ENCODE measurements around the gene KCTD18.

Gene KCTD18

GRCh38 chr2:200467806-200468681 is 41.8 kb downstream of the KCTD18 start:
- H3K9ac ChIP-seq (ENCODE audit: low read length) = no peak overlapping the region
- H3K4me1 ChIP-seq (ENCODE audit: control insufficient read depth, insufficient read depth, low read length) = no peaks in the 10 kb centered on the region
- H3K9me3 ChIP-seq (ENCODE audit: control insufficient read depth, low read length) = no peaks in the 10 kb centered on the region
- H3K27me3 ChIP-seq (ENCODE audit: control insufficient read depth, insufficient read depth, low read length) = no peaks in the 10 kb centered on the region
- peaks cover 14% of the 10 kb centered on the region for H3K36me3 ChIP-seq (ENCODE audit: control insufficient read depth, insufficient read depth, low read length)
- H3K4me3 ChIP-seq (ENCODE audit: low read length) = no peak overlapping the region

DNA sequence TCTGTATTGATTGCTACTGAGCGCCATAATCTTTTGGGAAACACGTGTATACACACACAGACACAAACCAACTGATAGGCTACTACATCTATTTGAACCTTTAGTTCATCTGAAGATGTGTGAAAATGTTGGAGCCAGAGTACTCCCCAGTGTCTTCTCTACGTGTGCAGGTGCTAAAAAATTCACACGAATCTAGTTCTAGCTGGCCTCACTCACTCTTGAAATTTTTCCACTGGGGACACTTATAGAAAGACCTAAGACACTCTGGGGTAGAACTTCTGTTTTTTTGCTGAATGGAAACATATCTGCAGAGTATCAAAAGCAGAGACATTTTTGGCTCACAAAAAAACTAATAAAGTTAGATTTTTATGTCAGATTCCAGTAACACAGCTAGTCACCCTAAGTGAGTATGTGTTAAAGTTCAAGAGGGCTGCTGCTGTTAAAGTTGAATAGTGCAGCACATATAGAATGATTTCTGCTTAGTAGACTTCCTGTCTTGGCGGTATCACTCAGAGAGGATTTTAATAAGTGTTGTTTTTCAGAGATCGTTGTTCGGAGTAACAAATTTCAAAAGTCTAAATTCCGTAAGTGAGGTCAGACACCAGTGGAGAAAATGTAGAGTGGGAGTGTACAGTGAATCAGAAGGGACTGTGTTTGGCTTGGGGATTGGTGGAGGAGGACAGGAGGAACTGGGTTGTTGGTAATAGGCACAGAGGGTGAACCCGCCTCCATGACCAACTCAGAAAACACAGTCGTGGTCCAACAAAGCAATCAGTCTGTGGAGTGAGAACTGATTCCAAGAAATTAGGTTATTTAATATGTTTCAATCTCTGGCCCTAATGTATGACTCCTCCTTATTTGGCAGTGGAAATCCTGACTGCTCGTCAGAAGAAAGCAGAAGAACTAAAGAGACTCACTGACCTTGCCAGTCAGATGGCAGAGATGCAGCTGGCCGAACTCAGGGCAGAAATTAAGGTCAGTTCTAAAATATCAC is 43.1 kb downstream of the KCTD18 start:
- H3K4me3 ChIP-seq (ENCODE audit: low read length) = no peak overlapping the region
- H3K36me3 ChIP-seq (ENCODE audit: control insufficient read depth, insufficient read depth, low read length) = peaks cover 19% of the 10 kb centered on the region
- no peaks in the 10 kb centered on the region for H3K9me3 ChIP-seq (ENCODE audit: control insufficient read depth, low read length)
- H3K9ac ChIP-seq (ENCODE audit: low read length) = no peak overlapping the region
- H3K27me3 ChIP-seq (ENCODE audit: control insufficient read depth, insufficient read depth, low read length) = no peaks in the 10 kb centered on the region
- H3K4me1 ChIP-seq (ENCODE audit: control insufficient read depth, insufficient read depth, low read length) = no peaks in the 10 kb centered on the region

- H3K36me3 ChIP-seq (ENCODE audit: control insufficient read depth, insufficient read depth, low read length) = peaks cover 12% of the 10 kb centered on the region
- H3K9ac ChIP-seq (ENCODE audit: low read length) = no peak overlapping the region
Observed at GRCh38 chr2:200463452-200463851, 46.4 kb downstream of the KCTD18 start.

GRCh38 chr2:200461846-200462710 is 47.8 kb downstream of the KCTD18 start:
- no peak overlapping the region for H3K4me3 ChIP-seq (ENCODE audit: low read length)
- no peak overlapping the region for H3K9ac ChIP-seq (ENCODE audit: low read length)
- H3K4me1 ChIP-seq (ENCODE audit: control insufficient read depth, insufficient read depth, low read length) = no peaks in the 10 kb centered on the region
- H3K9me3 ChIP-seq (ENCODE audit: control insufficient read depth, low read length) = no peaks in the 10 kb centered on the region
- peaks cover 5% of the 10 kb centered on the region for H3K36me3 ChIP-seq (ENCODE audit: control insufficient read depth, insufficient read depth, low read length)
- H3K27me3 ChIP-seq (ENCODE audit: control insufficient read depth, insufficient read depth, low read length) = no peaks in the 10 kb centered on the region

More at GRCh38 chr2:200463452-200463851, 46.4 kb downstream of the KCTD18 start:
- Histone ChIP-seq H3K4me3 (ENCODE audit: low read length) (no peak overlapping the region), H3K4me1 (ENCODE audit: control insufficient read depth, insufficient read depth, low read length) (no peaks in the 10 kb centered on the region), H3K9me3 (ENCODE audit: control insufficient read depth, low read length) (no peaks in the 10 kb centered on the region), H3K27me3 (ENCODE audit: control insufficient read depth, insufficient read depth, low read length) (no peaks in the 10 kb centered on the region)

- Histone ChIP-seq H3K36me3 (ENCODE audit: control insufficient read depth, insufficient read depth, low read length) (peaks cover 5% of the 10 kb centered on the region), H3K4me1 (ENCODE audit: control insufficient read depth, insufficient read depth, low read length) (no peaks in the 10 kb centered on the region), H3K27me3 (ENCODE audit: control insufficient read depth, insufficient read depth, low read length) (no peaks in the 10 kb centered on the region), H3K9me3 (ENCODE audit: control insufficient read depth, low read length) (no peaks in the 10 kb centered on the region), H3K4me3 (ENCODE audit: low read length) (no peak overlapping the region), H3K9ac (ENCODE audit: low read length) (no peak overlapping the region)
Observed at GRCh38 chr2:200459101-200459500, 50.8 kb downstream of the KCTD18 start.

DNA sequence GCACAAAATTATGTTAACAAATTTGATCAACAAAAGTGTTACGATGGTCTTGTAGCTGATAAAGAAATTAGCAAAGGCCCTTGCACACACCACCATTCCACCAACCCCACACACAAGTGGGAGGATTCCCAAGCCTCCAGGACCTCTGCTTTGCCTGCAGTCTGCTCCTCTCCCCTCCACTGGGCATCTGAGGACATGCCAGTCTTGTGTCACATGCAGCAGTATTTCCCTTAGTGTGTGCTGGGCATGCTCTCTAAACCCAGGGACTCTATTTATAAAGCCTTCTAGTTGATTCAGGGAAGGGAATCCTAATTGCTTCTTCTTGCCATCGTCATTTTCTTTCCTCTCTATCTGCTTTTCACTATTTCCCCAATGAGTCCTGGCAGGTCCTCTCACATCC is 53.3 kb downstream of the KCTD18 start:
- no peaks in the 10 kb centered on the region for H3K27me3 ChIP-seq (ENCODE audit: control insufficient read depth, insufficient read depth, low read length)
- H3K4me1 ChIP-seq (ENCODE audit: control insufficient read depth, insufficient read depth, low read length) = no peaks in the 10 kb centered on the region
- no peak overlapping the region for H3K9ac ChIP-seq (ENCODE audit: low read length)
- H3K9me3 ChIP-seq (ENCODE audit: control insufficient read depth, low read length) = no peaks in the 10 kb centered on the region
- H3K4me3 ChIP-seq (ENCODE audit: low read length) = no peak overlapping the region
- no peaks in the 10 kb centered on the region for H3K36me3 ChIP-seq (ENCODE audit: control insufficient read depth, insufficient read depth, low read length)

DNA sequence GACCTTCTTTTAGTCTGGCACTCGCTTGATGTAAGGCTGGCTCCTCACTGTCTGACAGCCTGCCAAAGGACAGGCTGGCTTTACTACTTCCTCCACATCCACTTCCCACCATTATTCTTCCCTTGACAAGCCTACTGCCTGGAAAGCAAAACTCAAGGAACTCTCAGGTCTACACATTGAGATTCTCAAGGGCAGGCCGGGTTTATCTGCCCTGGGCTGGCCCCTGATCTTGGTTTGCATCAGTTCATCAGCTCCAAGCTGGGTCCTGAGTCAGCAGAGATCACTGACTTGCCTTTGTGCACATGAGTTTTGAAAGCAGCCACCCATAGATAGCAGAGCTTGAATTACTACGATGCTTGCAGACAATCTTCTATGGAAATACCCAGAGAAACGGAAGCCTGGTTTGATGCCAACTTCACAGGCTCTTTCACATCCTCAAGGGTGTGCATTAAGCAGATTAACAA is 53.9 kb downstream of the KCTD18 start:
- H3K36me3 ChIP-seq (ENCODE audit: control insufficient read depth, insufficient read depth, low read length) = no peaks in the 10 kb centered on the region
- H3K9me3 ChIP-seq (ENCODE audit: control insufficient read depth, low read length) = no peaks in the 10 kb centered on the region
- no peak overlapping the region for H3K4me3 ChIP-seq (ENCODE audit: low read length)
- H3K4me1 ChIP-seq (ENCODE audit: control insufficient read depth, insufficient read depth, low read length) = no peaks in the 10 kb centered on the region
- no peak overlapping the region for H3K9ac ChIP-seq (ENCODE audit: low read length)
- H3K27me3 ChIP-seq (ENCODE audit: control insufficient read depth, insufficient read depth, low read length) = no peaks in the 10 kb centered on the region

GRCh38 chr2:200454927-200455801 is 54.7 kb downstream of the KCTD18 start:
- Histone ChIP-seq H3K4me3 (ENCODE audit: low read length) (no peak overlapping the region), H3K36me3 (ENCODE audit: control insufficient read depth, insufficient read depth, low read length) (no peaks in the 10 kb centered on the region), H3K27me3 (ENCODE audit: control insufficient read depth, insufficient read depth, low read length) (no peaks in the 10 kb centered on the region), H3K9me3 (ENCODE audit: control insufficient read depth, low read length) (no peaks in the 10 kb centered on the region), H3K9ac (ENCODE audit: low read length) (no peak overlapping the region), H3K4me1 (ENCODE audit: control insufficient read depth, insufficient read depth, low read length) (no peaks in the 10 kb centered on the region)

DNA sequence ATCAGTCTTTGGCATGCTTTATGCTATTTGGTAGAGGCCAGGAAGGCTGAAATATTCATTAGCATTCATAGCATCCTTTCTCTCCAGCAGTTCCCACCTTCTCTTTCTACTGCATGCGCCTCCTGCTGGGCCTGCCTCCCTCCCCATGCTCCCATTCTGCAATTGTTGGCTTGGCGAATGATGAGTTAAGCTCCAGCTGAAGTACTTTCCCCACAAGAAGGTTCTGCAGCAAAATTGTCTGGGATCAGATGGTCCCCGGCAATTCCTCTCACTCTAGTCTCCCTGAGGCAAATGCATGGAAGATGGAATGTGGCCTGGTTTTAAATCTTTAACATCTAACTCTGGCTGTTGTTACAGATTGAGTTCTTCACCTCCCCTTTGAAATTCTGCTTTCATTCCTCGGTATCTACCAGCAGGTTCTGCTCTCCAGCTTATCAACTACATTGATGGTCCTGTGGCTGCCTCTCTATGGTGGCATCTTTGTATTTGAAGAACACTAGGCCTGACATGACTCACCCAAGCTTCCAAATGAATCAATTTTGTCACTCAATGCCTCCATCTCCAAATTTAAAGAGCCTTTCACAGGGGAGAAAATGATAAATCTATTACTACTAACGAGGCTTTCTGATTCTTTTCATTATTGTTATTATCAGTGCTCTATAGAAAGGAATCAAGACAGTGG is 55.9 kb downstream of the KCTD18 start:
- no peak overlapping the region for H3K9ac ChIP-seq (ENCODE audit: low read length)
- no peaks in the 10 kb centered on the region for H3K27me3 ChIP-seq (ENCODE audit: control insufficient read depth, insufficient read depth, low read length)
- no peaks in the 10 kb centered on the region for H3K9me3 ChIP-seq (ENCODE audit: control insufficient read depth, low read length)
- H3K4me3 ChIP-seq (ENCODE audit: low read length) = no peak overlapping the region
- H3K36me3 ChIP-seq (ENCODE audit: control insufficient read depth, insufficient read depth, low read length) = no peaks in the 10 kb centered on the region
- H3K4me1 ChIP-seq (ENCODE audit: control insufficient read depth, insufficient read depth, low read length) = no peaks in the 10 kb centered on the region

DNA sequence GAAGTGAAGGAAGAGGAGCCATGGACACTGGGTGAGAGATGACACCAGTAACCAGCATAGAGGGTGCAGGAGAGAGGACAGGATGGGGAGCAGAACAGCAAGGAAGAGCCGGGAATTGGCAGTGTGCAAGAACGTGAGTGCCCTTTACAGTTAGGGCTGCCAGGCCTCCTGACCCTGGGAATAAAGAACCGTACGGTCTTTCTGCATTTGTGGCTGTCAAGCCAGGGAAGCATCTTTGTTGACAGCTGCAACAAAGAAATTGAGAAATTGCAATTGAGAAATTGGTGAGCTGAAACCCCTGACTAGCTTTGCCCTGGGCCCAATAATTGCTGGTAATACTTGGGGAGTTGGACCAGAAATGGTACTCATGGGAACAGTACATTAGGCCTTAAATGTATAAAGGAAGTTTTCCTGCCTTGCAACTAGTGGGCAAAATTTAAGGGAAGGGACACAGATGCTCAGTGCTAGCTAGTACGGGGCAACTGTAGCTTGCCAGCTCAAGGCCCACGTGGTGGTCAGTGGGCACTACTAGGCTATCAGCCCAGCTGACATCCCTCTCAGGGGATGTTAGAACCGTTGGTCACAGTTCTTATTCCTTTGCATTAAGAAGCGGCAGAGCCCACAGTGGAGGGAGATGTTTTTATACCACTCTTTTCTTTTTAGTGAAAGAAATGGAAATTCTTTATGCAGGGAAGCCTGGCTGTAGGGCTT is 56.6 kb downstream of the KCTD18 start:
- Histone ChIP-seq H3K27me3 (ENCODE audit: control insufficient read depth, insufficient read depth, low read length) (no peaks in the 10 kb centered on the region), H3K4me1 (ENCODE audit: control insufficient read depth, insufficient read depth, low read length) (no peaks in the 10 kb centered on the region), H3K9me3 (ENCODE audit: control insufficient read depth, low read length) (no peaks in the 10 kb centered on the region), H3K9ac (ENCODE audit: low read length) (no peak overlapping the region), H3K4me3 (ENCODE audit: low read length) (no peak overlapping the region), H3K36me3 (ENCODE audit: control insufficient read depth, insufficient read depth, low read length) (no peaks in the 10 kb centered on the region)

Data from mucosa of stomach (tissue), 1 donor.